ENCODE measurements around the gene ITM2B.

- TF ChIP-seq YY1 (IDR thresholded peaks at IDR 0.05; ENCODE audit: low read depth), result no peak
- TF ChIP-seq REST (IDR thresholded peaks at IDR 0.05; ENCODE audit: low read depth), result no peak
- no peak for TF ChIP-seq TEAD4 (IDR thresholded peaks at IDR 0.05)
- TF ChIP-seq TCF12 (IDR thresholded peaks at IDR 0.05; ENCODE audit: low read depth), result no peak
- no peak for TF ChIP-seq TAF1 (IDR thresholded peaks at IDR 0.05; ENCODE audit: low read depth)
- no peak for TF ChIP-seq CREB1 (IDR thresholded peaks at IDR 0.05; ENCODE audit: low read depth)
- TF ChIP-seq MAX (IDR thresholded peaks at IDR 0.05), result no peak
- no peak for TF ChIP-seq NFIC (IDR thresholded peaks at IDR 0.05)
- no peak for TF ChIP-seq EP300 (IDR thresholded peaks at IDR 0.05; ENCODE audit: borderline replicate concordance)
- TF ChIP-seq RAD21 (IDR thresholded peaks at IDR 0.05; ENCODE audit: low read depth), result no peak
Measured at GRCh38 chr13:48220592-48220980, 12.4 kb upstream of the ITM2B start.
